Smooth muscle cell of the pulmonary artery (primary cell): ENCODE measurements around the gene MORC1. TPM values are rescaled to one million over a fixed set of nuclear protein-coding genes. Genes with fewer than 3 reads are reported as not detected.

Source experiments
- total RNA-seq: library from RNA; depleted of rRNA; stranded (reverse); fragments of >200 nt; gene quantifications from 2 replicates; pipeline ENCODE4 v1.2.3, GENCODE V29; 2014

The MORC1 gene, protein sequence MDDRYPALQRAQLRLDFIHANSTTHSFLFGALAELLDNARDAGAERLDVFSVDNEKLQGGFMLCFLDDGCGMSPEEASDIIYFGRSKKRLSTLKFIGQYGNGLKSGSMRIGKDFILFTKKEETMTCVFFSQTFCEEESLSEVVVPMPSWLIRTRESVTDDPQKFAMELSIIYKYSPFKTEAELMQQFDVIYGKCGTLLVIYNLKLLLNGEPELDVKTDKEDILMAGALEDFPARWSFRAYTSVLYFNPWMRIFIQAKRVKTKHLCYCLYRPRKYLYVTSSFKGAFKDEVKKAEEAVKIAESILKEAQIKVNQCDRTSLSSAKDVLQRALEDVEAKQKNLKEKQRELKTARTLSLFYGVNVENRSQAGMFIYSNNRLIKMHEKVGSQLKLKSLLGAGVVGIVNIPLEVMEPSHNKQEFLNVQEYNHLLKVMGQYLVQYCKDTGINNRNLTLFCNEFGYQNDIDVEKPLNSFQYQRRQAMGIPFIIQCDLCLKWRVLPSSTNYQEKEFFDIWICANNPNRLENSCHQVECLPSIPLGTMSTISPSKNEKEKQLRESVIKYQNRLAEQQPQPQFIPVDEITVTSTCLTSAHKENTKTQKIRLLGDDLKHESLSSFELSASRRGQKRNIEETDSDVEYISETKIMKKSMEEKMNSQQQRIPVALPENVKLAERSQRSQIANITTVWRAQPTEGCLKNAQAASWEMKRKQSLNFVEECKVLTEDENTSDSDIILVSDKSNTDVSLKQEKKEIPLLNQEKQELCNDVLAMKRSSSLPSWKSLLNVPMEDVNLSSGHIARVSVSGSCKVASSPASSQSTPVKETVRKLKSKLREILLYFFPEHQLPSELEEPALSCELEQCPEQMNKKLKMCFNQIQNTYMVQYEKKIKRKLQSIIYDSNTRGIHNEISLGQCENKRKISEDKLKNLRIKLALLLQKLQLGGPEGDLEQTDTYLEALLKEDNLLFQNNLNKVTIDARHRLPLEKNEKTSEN
- total RNA-seq = not detected in 2 replicates

DNA sequence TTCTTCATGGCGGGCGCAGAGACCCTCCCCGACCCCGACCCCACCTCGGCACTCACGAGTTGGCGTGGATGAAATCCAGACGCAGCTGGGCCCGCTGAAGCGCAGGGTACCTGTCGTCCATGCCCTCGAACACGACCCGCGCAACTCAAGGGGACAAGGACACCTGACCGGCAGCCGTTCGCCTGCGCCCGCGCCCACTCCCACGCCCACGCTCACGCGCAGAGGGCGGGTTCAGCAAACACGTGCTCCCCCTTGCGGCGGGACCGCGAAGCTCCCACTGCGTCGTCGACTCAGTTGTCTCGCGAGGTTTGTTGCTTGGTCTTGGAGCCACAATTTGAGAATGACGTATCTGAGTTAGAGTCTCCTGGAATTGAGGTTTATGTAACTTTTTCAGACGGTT is at the start of gene MORC1:
TSS of gene MORC1 (minus strand) at position 196 of the 400 bp plus-strand sequence. CDS start at position 121, 75 bp downstream.

DNA sequence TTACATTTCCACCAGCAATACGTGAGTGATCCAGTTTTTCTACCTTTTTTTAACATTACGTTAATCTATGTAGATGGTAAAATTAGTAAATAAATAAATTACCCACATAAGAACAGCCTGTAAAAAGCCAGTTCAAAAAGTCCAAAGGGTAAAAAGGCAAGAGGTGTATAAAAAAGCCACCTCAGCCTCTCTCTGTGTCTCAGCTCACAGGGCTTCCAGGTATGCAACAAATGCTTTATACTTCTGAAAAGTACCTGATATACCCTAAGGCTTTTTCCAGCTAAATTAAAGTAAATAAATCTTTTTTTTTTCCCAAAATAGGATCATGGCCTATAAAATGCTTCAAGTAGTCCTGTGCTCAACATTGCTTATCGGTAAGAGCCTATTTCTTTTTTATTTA is 18.6 kb upstream of the MORC1 start, which contains the start of gene C3orf85:
TSS of gene C3orf85 (plus strand) at position 197 of the 400 bp plus-strand sequence. CDS start at position 326, 129 bp downstream.

DNA sequence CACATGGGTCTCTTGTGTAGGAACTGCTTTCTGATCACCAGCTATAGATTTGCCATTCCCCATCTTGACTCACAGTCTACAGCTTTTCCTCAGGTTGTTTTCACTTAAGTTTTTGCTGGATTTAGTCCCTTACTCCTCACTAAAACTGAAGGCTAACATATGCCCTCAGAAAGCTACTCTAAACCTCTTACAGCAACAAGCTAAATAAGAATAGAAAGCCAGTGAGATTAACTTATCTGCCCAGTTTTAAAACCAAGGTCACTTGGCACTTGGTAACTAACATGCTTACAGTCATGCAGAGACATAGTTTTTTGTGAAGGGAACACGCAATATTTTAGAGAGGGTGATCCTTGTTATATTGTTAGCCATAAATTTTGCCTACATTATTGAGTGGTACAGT is 164.2 kb downstream of the MORC1 start, which contains the start of gene GUCA1C:
TSS of gene GUCA1C (minus strand) at position 180 of the 400 bp plus-strand sequence. CDS start at position 63, 117 bp downstream.

Other genes with a start within 250 kb of the MORC1 start
- gene GUCA1C, start 164.3 kb downstream of the MORC1 start, total RNA-seq = not detected in 2 replicates
- not detected in 2 replicates for gene C3orf85, start 18.6 kb upstream of the MORC1 start, total RNA-seq
- not detected in 2 replicates for gene DPPA2, start 198.4 kb upstream of the MORC1 start, total RNA-seq
- gene DPPA4, start 219.4 kb upstream of the MORC1 start, total RNA-seq = under 0.01 TPM in 1 of 2 replicates, not detected in the other